EH (cell line): ENCODE measurements around the gene FBL.

Experiments
- DNase-seq: peaks from one replicate; pipeline ENCODE4 v3.0.0-alpha.2; 2015; ENCODE audit warnings: low read depth

The FBL gene

GRCh38 chr19:39788244-39788643 is 57.9 kb downstream of the FBL start:
- no peak for DNase-seq
